ENCODE results near the gene NCK2. TPM values are rescaled to one million over a fixed set of nuclear protein-coding genes. Genes with fewer than 3 reads are reported as not detected.

NCK2 gene
- total RNA-seq, 4 donors from 2014 or later = 32.6 to 43.7 (median 38.7) TPM

GRCh38 chr2:105937498-105938097 is 192.9 kb downstream of the NCK2 start:
- no peak for DNase-seq (ENCODE audit: low spot score)
- TF ChIP-seq, protein P1, sequence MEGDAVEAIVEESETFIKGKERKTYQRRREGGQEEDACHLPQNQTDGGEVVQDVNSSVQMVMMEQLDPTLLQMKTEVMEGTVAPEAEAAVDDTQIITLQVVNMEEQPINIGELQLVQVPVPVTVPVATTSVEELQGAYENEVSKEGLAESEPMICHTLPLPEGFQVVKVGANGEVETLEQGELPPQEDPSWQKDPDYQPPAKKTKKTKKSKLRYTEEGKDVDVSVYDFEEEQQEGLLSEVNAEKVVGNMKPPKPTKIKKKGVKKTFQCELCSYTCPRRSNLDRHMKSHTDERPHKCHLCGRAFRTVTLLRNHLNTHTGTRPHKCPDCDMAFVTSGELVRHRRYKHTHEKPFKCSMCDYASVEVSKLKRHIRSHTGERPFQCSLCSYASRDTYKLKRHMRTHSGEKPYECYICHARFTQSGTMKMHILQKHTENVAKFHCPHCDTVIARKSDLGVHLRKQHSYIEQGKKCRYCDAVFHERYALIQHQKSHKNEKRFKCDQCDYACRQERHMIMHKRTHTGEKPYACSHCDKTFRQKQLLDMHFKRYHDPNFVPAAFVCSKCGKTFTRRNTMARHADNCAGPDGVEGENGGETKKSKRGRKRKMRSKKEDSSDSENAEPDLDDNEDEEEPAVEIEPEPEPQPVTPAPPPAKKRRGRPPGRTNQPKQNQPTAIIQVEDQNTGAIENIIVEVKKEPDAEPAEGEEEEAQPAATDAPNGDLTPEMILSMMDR (IDR thresholded peaks at IDR 0.05) = no peak
- no peak for ATAC-seq (ENCODE audit: low FRiP score)
